B cell (primary cell): ENCODE measurements around the gene CHD2.

Experiments
- CTCF ChIP-seq: fragments of 200-600 bp; IDR thresholded peaks from one replicate; pipeline ENCODE4 v1.8.0; 2022; ENCODE audit warnings: antibody characterized with exemption, mild to moderate bottlenecking
- EZH2 ChIP-seq: IDR thresholded peaks from 2 replicates; pipeline ENCODE4 v1.6.1; 2012; ENCODE audit warnings: borderline replicate concordance, low read depth, mild to moderate bottlenecking, moderate library complexity, low read length; ENCODE audit not compliant: insufficient read depth, poor library complexity, severe bottlenecking

GRCh38 chr15:92997821-92998220 lies 97.7 kb downstream of the CHD2 start:
- no peak for TF ChIP-seq CTCF
- no peak for TF ChIP-seq EZH2
